SK-N-SH treated with all-trans-retinoic acid at 6 μM for 48 hours (cell line): Measurements from ENCODE around the gene MACIR.

Experiments
- ATAC-seq: fragments of 200-7000 bp; cut with Tn5 transposase; 3 replicates; pipeline ENCODE4 v1.9.1; 2020; ENCODE audit warnings: mild to moderate bottlenecking, moderate library complexity
- ARNTL ChIP-seq: fragments of 450-650 bp; formaldehyde crosslinking; IDR thresholded peaks from 2 replicates; pipeline ENCODE4 v1.5.0; 2020; ENCODE audit warnings: low read depth, mild to moderate bottlenecking, moderate library complexity, borderline replicate concordance
- GLIS3 ChIP-seq: fragments of 250-450 bp; sonication (Bioruptor Pico); IDR thresholded peaks from 2 replicates; pipeline ENCODE4 v1.5.0; 2020; ENCODE audit warnings: mild to moderate bottlenecking, moderate library complexity
- OSR1 ChIP-seq: fragments of 250-450 bp; sonication (Bioruptor Pico); IDR thresholded peaks from 2 replicates; pipeline ENCODE4 v1.8.0; 2022; ENCODE audit warnings: moderate library complexity, mild to moderate bottlenecking, inconsistent platforms
- POU6F1 ChIP-seq: fragments of 250-450 bp; sonication (Bioruptor Pico); IDR thresholded peaks from 2 replicates; pipeline ENCODE4 v1.8.0; 2021; ENCODE audit warnings: low read depth, mild to moderate bottlenecking, moderate library complexity, borderline replicate concordance
- PPARA ChIP-seq: fragments of 250-450 bp; sonication (Bioruptor Pico); IDR thresholded peaks from 2 replicates; pipeline ENCODE4 v1.5.0; 2020; ENCODE audit warnings: mild to moderate bottlenecking, borderline replicate concordance
- SNAI2 ChIP-seq: fragments of 250-450 bp; sonication (Bioruptor Pico); IDR thresholded peaks from 2 replicates; pipeline ENCODE4 v1.5.0; 2020; ENCODE audit warnings: mild to moderate bottlenecking, moderate library complexity
- TSHZ2 ChIP-seq: fragments of 250-450 bp; sonication (Bioruptor Pico); IDR thresholded peaks from 2 replicates; pipeline ENCODE4 v1.5.0; 2020; ENCODE audit warnings: mild to moderate bottlenecking, moderate library complexity
- ZFP3 ChIP-seq: fragments of 250-450 bp; sonication (Bioruptor Pico); IDR thresholded peaks from 2 replicates; pipeline ENCODE4 v1.5.0; 2020; ENCODE audit warnings: mild to moderate bottlenecking, moderate library complexity

The MACIR gene

DNA sequence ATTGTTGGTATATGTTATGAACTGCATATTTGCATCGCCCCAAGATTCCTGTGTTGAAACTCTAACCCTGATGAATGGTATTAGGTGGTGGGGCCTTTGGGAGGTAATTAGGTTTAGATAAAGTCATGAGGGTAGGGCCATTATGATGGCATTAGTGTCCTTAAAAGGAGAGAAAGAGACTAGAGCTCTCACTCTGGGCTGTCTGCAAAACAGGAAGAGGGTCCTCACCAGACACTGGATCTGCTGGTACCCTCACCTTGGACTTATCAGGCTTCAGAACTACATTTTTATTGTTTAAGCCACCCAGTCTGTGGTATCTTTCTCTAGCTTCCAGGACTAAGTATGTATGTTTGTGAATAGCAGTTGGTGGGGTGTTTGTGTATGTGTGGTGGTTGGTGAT lies 68.9 kb downstream of the MACIR start (continued):
- TF ChIP-seq TSHZ2 (CRISPR knock-in tag) = no peak
- TF ChIP-seq ARNTL (CRISPR knock-in tag) = no peak
- TF ChIP-seq SNAI2 (CRISPR knock-in tag) = no peak
- no peak for TF ChIP-seq ZFP3
- TF ChIP-seq, all 23 proteins: peak for 0

GRCh38 chr5:103327893-103328292 lies 69.3 kb downstream of the MACIR start:
- no peak for TF ChIP-seq PPARA
- TF ChIP-seq OSR1 (CRISPR knock-in tag) = no peak
- TF ChIP-seq POU6F1 (CRISPR knock-in tag) = no peak
- TF ChIP-seq GLIS3 (CRISPR knock-in tag) = no peak
- TF ChIP-seq, all 23 proteins: peak for 0
- no peak for ATAC-seq
